ENCODE results near the gene BTBD7.
A peak's percentile ranks its signal among the peaks of the same experiment; 100 is the strongest.

BTBD7 gene

GRCh38 chr14:93220509-93220908 is 112.3 kb downstream of the BTBD7 start:
- no peak for DNase-seq
- Histone ChIP-seq H3K79me2 (ENCODE audit: low read length) (no peaks in the 10 kb centered on the region), H3K36me3 (replicated peaks; ENCODE audit: insufficient read depth, low read length) (no peaks in the 10 kb centered on the region), H3K27ac (ENCODE audit: low read length) (no peak overlapping the region), H2AFZ (ENCODE audit: low read length) (no peak overlapping the region), H3K4me1 (ENCODE audit: low read length) (no peaks in the 10 kb centered on the region), H3K9me3 (replicated peaks; ENCODE audit: insufficient read depth, low read length) (no peaks in the 10 kb centered on the region), H3K4me3 (ENCODE audit: low read length) (no peak overlapping the region), H3F3A (ENCODE audit: insufficient read depth, low read length) (no peaks in the 10 kb centered on the region), H3K27me3 (replicated peaks; ENCODE audit: insufficient read depth, low read length) (no peaks in the 10 kb centered on the region), H3K9me2 (replicated peaks; ENCODE audit: insufficient read depth, low read length) (no peaks in the 10 kb centered on the region), H4K20me1 (ENCODE audit: insufficient read depth, low read length) (no peaks in the 10 kb centered on the region), H3K4me2 (ENCODE audit: low read depth, low read length) (no peak overlapping the region), H3K9ac (ENCODE audit: low read length) (no peak overlapping the region)
- TF ChIP-seq CTCF (IDR thresholded peaks at IDR 0.05; ENCODE audit: low read length) (no peak), EZH2 (optimal IDR thresholded peaks at IDR 0.05; ENCODE audit: low read depth, low read length) (no peak), EZH2phosphoT487 (IDR thresholded peaks at IDR 0.05; ENCODE audit: low read length) (no peak)

DNA sequence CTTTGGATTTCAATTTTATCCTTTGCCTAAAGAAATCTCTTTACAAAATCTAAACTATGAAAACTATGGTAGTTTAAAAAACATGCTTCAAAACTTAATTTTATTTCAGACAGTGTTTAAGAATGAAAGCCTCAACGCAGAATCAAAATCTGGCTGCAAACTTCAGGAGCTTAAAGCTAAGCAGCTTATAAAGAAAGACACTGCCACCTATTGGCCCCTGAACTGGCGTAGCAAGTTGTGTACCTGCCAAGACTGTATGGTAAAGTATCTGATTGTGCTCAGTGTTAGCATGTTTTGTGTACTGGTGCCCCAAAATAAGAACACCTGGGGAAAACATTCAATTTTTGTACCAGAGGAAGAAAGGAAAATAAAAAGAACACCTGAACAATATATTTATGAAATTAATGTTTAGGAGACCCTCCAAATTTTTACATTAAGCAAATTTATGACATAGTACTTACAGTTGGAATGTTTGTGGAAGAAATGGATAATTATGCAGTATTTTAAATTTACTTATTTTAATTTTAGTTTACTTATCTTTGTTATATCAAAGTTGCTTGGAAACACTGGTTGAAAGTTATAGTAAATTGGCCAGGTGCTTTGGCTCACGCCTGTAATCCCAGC is 113.6 kb downstream of the BTBD7 start:
- Histone ChIP-seq H3K4me3 (ENCODE audit: low read length) (no peak overlapping the region), H3K9me3 (replicated peaks; ENCODE audit: insufficient read depth, low read length) (no peaks in the 10 kb centered on the region), H3F3A (ENCODE audit: insufficient read depth, low read length) (no peaks in the 10 kb centered on the region), H3K27me3 (replicated peaks; ENCODE audit: insufficient read depth, low read length) (no peaks in the 10 kb centered on the region), H3K4me2 (ENCODE audit: low read depth, low read length) (no peak overlapping the region), H3K36me3 (replicated peaks; ENCODE audit: insufficient read depth, low read length) (no peaks in the 10 kb centered on the region), H3K9me2 (replicated peaks; ENCODE audit: insufficient read depth, low read length) (no peaks in the 10 kb centered on the region), H4K20me1 (ENCODE audit: insufficient read depth, low read length) (no peaks in the 10 kb centered on the region), H2AFZ (ENCODE audit: low read length) (no peak overlapping the region), H3K9ac (ENCODE audit: low read length) (no peak overlapping the region), H3K79me2 (ENCODE audit: low read length) (no peaks in the 10 kb centered on the region), H3K27ac (ENCODE audit: low read length) (no peak overlapping the region), H3K4me1 (ENCODE audit: low read length) (no peaks in the 10 kb centered on the region)
- TF ChIP-seq EZH2 (optimal IDR thresholded peaks at IDR 0.05; ENCODE audit: low read depth, low read length), result no peak
- TF ChIP-seq CTCF (IDR thresholded peaks at IDR 0.05; ENCODE audit: low read length), result peak; percentile 46
- no peak for TF ChIP-seq EZH2phosphoT487 (IDR thresholded peaks at IDR 0.05; ENCODE audit: low read length)
- peak; percentile 54 for DNase-seq

- no peaks in the 10 kb centered on the region for H4K20me1 ChIP-seq (ENCODE audit: insufficient read depth, low read length)
- H3K27ac ChIP-seq (ENCODE audit: low read length), result no peak overlapping the region
- no peak for TF ChIP-seq CTCF (IDR thresholded peaks at IDR 0.05; ENCODE audit: low read length)
- TF ChIP-seq EZH2phosphoT487 (IDR thresholded peaks at IDR 0.05; ENCODE audit: low read length), result no peak
- no peak for TF ChIP-seq EZH2 (optimal IDR thresholded peaks at IDR 0.05; ENCODE audit: low read depth, low read length)
- no peak overlapping the region for H2AFZ ChIP-seq (ENCODE audit: low read length)
- DNase-seq, result no peak
- H3K4me1 ChIP-seq (ENCODE audit: low read length), result 0 out of 2 replicates have a peak, but pooled peaks cover 3% of the 10 kb centered on the region
- no peak overlapping the region for H3K4me3 ChIP-seq (ENCODE audit: low read length)
- H3F3A ChIP-seq (ENCODE audit: insufficient read depth, low read length), result no peaks in the 10 kb centered on the region
- no peaks in the 10 kb centered on the region for H3K27me3 ChIP-seq (replicated peaks; ENCODE audit: insufficient read depth, low read length)
- no peaks in the 10 kb centered on the region for H3K9me2 ChIP-seq (replicated peaks; ENCODE audit: insufficient read depth, low read length)
- no peaks in the 10 kb centered on the region for H3K9me3 ChIP-seq (replicated peaks; ENCODE audit: insufficient read depth, low read length)
- H3K79me2 ChIP-seq (ENCODE audit: low read length), result peaks cover 2% of the 10 kb centered on the region
- H3K36me3 ChIP-seq (replicated peaks; ENCODE audit: insufficient read depth, low read length), result no peaks in the 10 kb centered on the region
- H3K4me2 ChIP-seq (ENCODE audit: low read depth, low read length), result no peak overlapping the region
- no peak overlapping the region for H3K9ac ChIP-seq (ENCODE audit: low read length)
These were observed 118.2 kb downstream of the BTBD7 start for GRCh38 chr14:93214598-93214997.

Data from MM.1S (cell line).